K562 (cell line): Measurements from ENCODE around the gene SYNCRIP. TPM values are rescaled to one million over a fixed set of nuclear protein-coding genes. Genes with fewer than 3 reads are reported as not detected.
A peak's percentile ranks its signal among the peaks of the same experiment; 100 is the strongest.

Experiments
- BRF1 ChIP-seq: IDR thresholded peaks from 3 replicates; pipeline ENCODE4 v1.6.1; 2011; ENCODE audit warnings: borderline replicate concordance, mild to moderate bottlenecking; ENCODE audit not compliant: insufficient read length; ENCODE audit errors: extremely low read depth
- E2F5 ChIP-seq: sonication (generic); formaldehyde crosslinking; IDR thresholded peaks from 2 replicates; pipeline ENCODE4 v1.8.0; 2022; ENCODE audit warnings: mild to moderate bottlenecking, missing genetic modification reagents
- EP400 ChIP-seq: fragments of 450-650 bp; IDR thresholded peaks from 2 replicates; pipeline ENCODE4 v1.6.1; 2017; ENCODE audit warnings: antibody characterized with exemption, mild to moderate bottlenecking, moderate library complexity
- ESRRA ChIP-seq: fragments of 450-650 bp; IDR thresholded peaks from 2 replicates; pipeline ENCODE4 v1.6.1; 2014; ENCODE audit warnings: low read depth, mild to moderate bottlenecking, moderate library complexity, borderline replicate concordance
- HCFC1 ChIP-seq: IDR thresholded peaks from 2 replicates; pipeline ENCODE4 v1.6.1; 2012; ENCODE audit warnings: low read depth, low read length, improper control_type of control experiment
- HDAC1 ChIP-seq, 2 experiments: fragments of 450-650 bp; IDR thresholded peaks; 2 replicates each; pipeline ENCODE4 v1.6.1; 2016 to 2017; ENCODE audit warnings: inconsistent platforms in 1 of 2, mild to moderate bottlenecking in 1 of 2, moderate library complexity in 1 of 2
- SIX5 ChIP-seq, 2 experiments: IDR thresholded peaks; 2 replicates each; pipeline ENCODE4 v1.6.1; 2011; ENCODE audit warnings: low read length in 2 of 2, borderline replicate concordance in 1 of 2, low read depth in 1 of 2, mild to moderate bottlenecking in 1 of 2, moderate library complexity in 1 of 2; ENCODE audit not compliant: insufficient read depth in 1 of 2
- UBTF ChIP-seq, 2 experiments: IDR thresholded peaks; 2 replicates each; pipeline ENCODE4 v1.6.1; 2012; ENCODE audit warnings: improper control_type of control experiment in 2 of 2, low read depth in 2 of 2, low read length in 2 of 2, borderline replicate concordance in 1 of 2
- ZNF263 ChIP-seq: sonication (generic); formaldehyde crosslinking; IDR thresholded peaks from 2 replicates; pipeline ENCODE4 v1.8.0; 2022; ENCODE audit warnings: mild to moderate bottlenecking, missing genetic modification reagents, borderline replicate concordance
- polyA plus RNA-seq, 8 experiments: library from polyadenylated mRNA; depleted of rRNA in 4 of 8; stranded (reverse) in 5 of 8; unstranded in 3 of 8; fragments of >200 nt; fragmentation: Nextera tagmentation in 2 of 8; fragmentation: Illumina TruSeq in 1 of 8; extraction: Ambion mirVana in 2 of 8; extraction: Trizol in 1 of 8; gene quantifications; 2 replicates each; pipeline versions ENCODE4 v1.2.1 to v1.2.3, GENCODE V29; 2011 to 2014; ENCODE audit warnings: inconsistent platforms in 1 of 8, missing spikeins in 1 of 8
- total RNA-seq, 7 experiments: library from RNA; depleted of rRNA in 6 of 7; stranded (reverse); fragments of >200 nt in 6 of 7; fragmentation: Illumina TruSeq in 2 of 7; extraction: Trizol in 2 of 7; gene quantifications; 2 replicates each; pipeline versions ENCODE4 v1.2.1 to v1.2.3, GENCODE V29; 2011 to 2021; ENCODE audit warnings: low replicate concordance in 1 of 7
- TF ChIP-seq, protein P1 (sequence below): fragments of 450-650 bp; IDR thresholded peaks from 2 replicates; pipeline ENCODE4 v1.6.1; 2016
- TF ChIP-seq, protein P2 (sequence below): fragments of 450-650 bp; IDR thresholded peaks from 2 replicates; pipeline ENCODE4 v1.6.1; 2016; ENCODE audit warnings: borderline replicate concordance

SYNCRIP gene
- total and polyA plus RNA-seq, 9 of the 15 experiments (the other 6 are each of a cell fraction or from before 2014, with no cell fraction given) = 46.5 to 295 (median 140) TPM

- TF ChIP-seq, protein P1, sequence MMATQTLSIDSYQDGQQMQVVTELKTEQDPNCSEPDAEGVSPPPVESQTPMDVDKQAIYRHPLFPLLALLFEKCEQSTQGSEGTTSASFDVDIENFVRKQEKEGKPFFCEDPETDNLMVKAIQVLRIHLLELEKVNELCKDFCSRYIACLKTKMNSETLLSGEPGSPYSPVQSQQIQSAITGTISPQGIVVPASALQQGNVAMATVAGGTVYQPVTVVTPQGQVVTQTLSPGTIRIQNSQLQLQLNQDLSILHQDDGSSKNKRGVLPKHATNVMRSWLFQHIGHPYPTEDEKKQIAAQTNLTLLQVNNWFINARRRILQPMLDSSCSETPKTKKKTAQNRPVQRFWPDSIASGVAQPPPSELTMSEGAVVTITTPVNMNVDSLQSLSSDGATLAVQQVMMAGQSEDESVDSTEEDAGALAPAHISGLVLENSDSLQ = no peak
- TF ChIP-seq ESRRA (peak; percentile 41; the same call in 1 of the 2 replicates), HDAC1 (IDR thresholded peaks at IDR 0.05) (0 out of 4 replicates have a peak, but pooled peaks of 1 of the 2 experiments have one; percentile 49), EP400 (0 out of 2 replicates have a peak, but pooled peaks have one; percentile 5), E2F5 (CRISPR knock-in tag) (0 out of 2 replicates have a peak, but pooled peaks have one; percentile 8), BRF1 (no peak), ZNF263 (CRISPR knock-in tag) (no peak), SIX5 (IDR thresholded peaks at IDR 0.05; ENCODE audit: borderline replicate concordance in 1 of 2, insufficient read depth in 1 of 2, low read depth in 1 of 2, low read length in 2 of 2) (peak in 1 of 2 experiments; percentile 67; a peak in 1 of 4 replicates), HCFC1 (0 out of 2 replicates have a peak, but pooled peaks have one; percentile 84), UBTF (IDR thresholded peaks at IDR 0.05; ENCODE audit: borderline replicate concordance in 1 of 2, low read depth in 2 of 2, low read length in 2 of 2) (peak in 1 of 2 experiments; percentile 37; a peak in 1 of 4 replicates)
- TF ChIP-seq, protein P2, sequence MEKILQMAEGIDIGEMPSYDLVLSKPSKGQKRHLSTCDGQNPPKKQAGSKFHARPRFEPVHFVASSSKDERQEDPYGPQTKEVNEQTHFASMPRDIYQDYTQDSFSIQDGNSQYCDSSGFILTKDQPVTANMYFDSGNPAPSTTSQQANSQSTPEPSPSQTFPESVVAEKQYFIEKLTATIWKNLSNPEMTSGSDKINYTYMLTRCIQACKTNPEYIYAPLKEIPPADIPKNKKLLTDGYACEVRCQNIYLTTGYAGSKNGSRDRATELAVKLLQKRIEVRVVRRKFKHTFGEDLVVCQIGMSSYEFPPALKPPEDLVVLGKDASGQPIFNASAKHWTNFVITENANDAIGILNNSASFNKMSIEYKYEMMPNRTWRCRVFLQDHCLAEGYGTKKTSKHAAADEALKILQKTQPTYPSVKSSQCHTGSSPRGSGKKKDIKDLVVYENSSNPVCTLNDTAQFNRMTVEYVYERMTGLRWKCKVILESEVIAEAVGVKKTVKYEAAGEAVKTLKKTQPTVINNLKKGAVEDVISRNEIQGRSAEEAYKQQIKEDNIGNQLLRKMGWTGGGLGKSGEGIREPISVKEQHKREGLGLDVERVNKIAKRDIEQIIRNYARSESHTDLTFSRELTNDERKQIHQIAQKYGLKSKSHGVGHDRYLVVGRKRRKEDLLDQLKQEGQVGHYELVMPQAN = no peak
Observed at GRCh38 chr6:85594197-85594930, 48.3 kb downstream of the SYNCRIP start (continued).
